SJCRH30 (cell line): Measurements from ENCODE around the gene ZFP36L1. TPM values are rescaled to one million over a fixed set of nuclear protein-coding genes. Genes with fewer than 3 reads are reported as not detected.
A peak's percentile ranks its signal among the peaks of the same experiment; 100 is the strongest.

Experiments used
- DNase-seq, 2 experiments: peaks; one replicate each; pipeline ENCODE4 v3.0.0-alpha.2; 2015 to 2020
- H3K27ac ChIP-seq: fragments of 250-450 bp; sonication (Bioruptor Pico); 2 replicates; pipeline ENCODE4 v1.5.1; 2020; ENCODE audit warnings: mild to moderate bottlenecking, moderate library complexity
- H3K27me3 ChIP-seq: fragments of 250-450 bp; sonication (Bioruptor Pico); 2 replicates; pipeline ENCODE4 v1.5.1; 2020; ENCODE audit warnings: mild to moderate bottlenecking, moderate library complexity
- H3K36me3 ChIP-seq: fragments of 250-450 bp; sonication (Bioruptor Pico); 2 replicates; pipeline ENCODE4 v1.5.1; 2020; ENCODE audit warnings: mild to moderate bottlenecking, moderate library complexity
- H3K4me1 ChIP-seq: fragments of 250-450 bp; sonication (Bioruptor Pico); 2 replicates; pipeline ENCODE4 v1.5.1; 2020; ENCODE audit warnings: mild to moderate bottlenecking, moderate library complexity
- H3K4me3 ChIP-seq: fragments of 250-450 bp; sonication (Bioruptor Pico); 2 replicates; pipeline ENCODE4 v1.5.1; 2020; ENCODE audit warnings: mild to moderate bottlenecking, moderate library complexity
- H3K9me3 ChIP-seq: fragments of 250-450 bp; sonication (Bioruptor Pico); replicated peaks from 2 replicates; pipeline ENCODE4 v1.5.1; 2020; ENCODE audit warnings: mild to moderate bottlenecking, moderate library complexity
- total RNA-seq: library from RNA; depleted of rRNA; stranded (reverse); fragments of >200 nt; shearing (Covaris generic); gene quantifications from 2 replicates; pipeline ENCODE4 v1.2.3, GENCODE V29; 2014

The ZFP36L1 gene
- total RNA-seq, 1 experiment from 2014 or later, result 70.3 TPM

DNA sequence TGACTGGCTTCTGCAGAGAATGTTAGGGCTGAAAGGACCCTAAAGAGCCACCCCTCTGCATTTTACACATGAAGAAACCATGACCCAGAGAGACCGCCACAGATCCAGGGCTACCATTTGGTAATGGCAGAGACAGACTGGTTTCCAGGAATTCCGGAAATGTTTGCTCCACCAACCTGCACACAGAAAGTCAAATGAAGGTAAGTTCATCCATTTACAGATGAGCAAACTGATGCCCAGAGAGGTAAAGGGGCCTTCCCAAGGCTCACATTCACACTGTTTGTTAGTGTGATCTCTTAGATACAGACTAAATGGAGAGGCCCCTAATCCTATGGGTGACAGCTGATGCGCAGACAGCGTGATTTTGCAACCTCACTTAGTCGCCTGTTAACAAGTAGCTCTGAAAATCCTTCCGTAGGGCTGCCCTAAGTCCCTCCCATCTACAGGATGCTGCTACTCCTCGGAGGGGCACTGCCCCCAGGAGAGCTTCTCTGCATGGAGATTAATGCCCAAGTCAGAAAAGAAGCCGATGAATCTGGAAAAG is 33.8 kb downstream of the ZFP36L1 start:
- Histone ChIP-seq H3K4me1 (peaks cover 60% of the 10 kb centered on the region), H3K27me3 (no peaks in the 10 kb centered on the region), H3K27ac (peak overlapping the region; percentile 90), H3K36me3 (no peaks in the 10 kb centered on the region), H3K4me3 (no peak overlapping the region), H3K9me3 (no peaks in the 10 kb centered on the region)
- DNase-seq, result peak; percentile 57 to 70

- H3K27me3 ChIP-seq, result no peaks in the 10 kb centered on the region
- no peak for DNase-seq
- peaks cover 58% of the 10 kb centered on the region for H3K4me1 ChIP-seq
Observed at GRCh38 chr14:68758301-68758700, 34.6 kb downstream of the ZFP36L1 start.

DNA sequence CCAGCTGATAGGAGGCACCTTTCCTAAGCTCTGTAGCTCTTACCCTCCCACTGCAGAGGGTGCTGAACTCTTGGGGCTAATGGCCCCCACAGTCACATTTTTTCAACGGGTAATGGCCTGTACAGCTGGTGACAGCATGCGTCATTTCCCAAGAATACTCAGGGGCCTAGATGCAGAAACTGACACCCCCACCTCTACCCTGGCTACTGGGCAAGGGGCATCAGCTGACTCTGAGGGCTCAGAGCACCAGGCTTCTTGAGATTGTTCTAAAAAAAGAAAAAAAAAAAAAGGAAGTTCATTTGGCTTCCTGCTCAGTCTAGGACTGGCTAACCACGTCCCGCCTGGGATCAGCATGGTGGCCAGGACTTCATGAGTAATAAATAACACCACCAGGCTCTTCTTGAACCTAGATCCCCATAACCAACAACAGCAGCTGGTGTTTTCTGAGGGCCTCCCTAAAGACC is 35.2 kb downstream of the ZFP36L1 start:
- Histone ChIP-seq H3K4me1 (peaks cover 52% of the 10 kb centered on the region), H3K27me3 (no peaks in the 10 kb centered on the region), H3K27ac (peak overlapping the region; percentile 90), H3K4me3 (no peak overlapping the region), H3K36me3 (no peaks in the 10 kb centered on the region), H3K9me3 (no peaks in the 10 kb centered on the region)
- peak; percentile 94 to 97 for DNase-seq

More at GRCh38 chr14:68758301-68758700, 34.6 kb downstream of the ZFP36L1 start:
- Histone ChIP-seq H3K4me3 (no peak overlapping the region), H3K9me3 (no peaks in the 10 kb centered on the region), H3K27ac (peak overlapping the region; percentile 90), H3K36me3 (no peaks in the 10 kb centered on the region)

GRCh38 chr14:68756734-68757133 is 36.1 kb downstream of the ZFP36L1 start:
- H3K36me3 ChIP-seq, result no peaks in the 10 kb centered on the region
- no peaks in the 10 kb centered on the region for H3K9me3 ChIP-seq
- peak overlapping the region; percentile 90 for H3K27ac ChIP-seq
- H3K4me1 ChIP-seq, result peaks cover 48% of the 10 kb centered on the region
- no peaks in the 10 kb centered on the region for H3K27me3 ChIP-seq
- no peak for DNase-seq
- H3K4me3 ChIP-seq, result no peak overlapping the region

DNA sequence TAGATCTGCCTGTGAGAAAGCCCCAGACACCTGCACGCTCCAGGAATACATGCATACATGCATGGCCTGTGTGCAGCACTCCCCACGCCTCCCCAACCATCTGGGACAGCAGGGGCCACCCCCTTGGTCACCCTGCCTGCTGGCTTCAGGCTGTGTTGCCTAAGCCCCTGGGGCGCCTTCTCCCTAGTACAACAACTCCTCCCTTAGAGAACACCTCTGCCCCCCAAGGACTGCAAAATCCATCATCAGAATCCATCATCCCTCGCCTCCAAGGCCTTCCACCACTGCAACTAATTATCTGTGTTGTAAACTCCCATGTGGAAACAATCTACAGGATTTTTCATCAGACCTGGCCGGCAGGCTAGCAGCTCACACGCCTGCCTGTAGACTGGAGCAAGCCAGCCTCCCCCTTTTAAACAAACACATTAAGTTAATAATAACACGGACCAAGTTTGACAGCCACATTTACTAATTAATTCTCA is 36.8 kb downstream of the ZFP36L1 start:
- DNase-seq, result no peak
- H3K4me3 ChIP-seq, result no peak overlapping the region
- no peaks in the 10 kb centered on the region for H3K9me3 ChIP-seq
- H3K36me3 ChIP-seq, result no peaks in the 10 kb centered on the region
- no peak overlapping the region for H3K27ac ChIP-seq
- H3K4me1 ChIP-seq, result peaks cover 48% of the 10 kb centered on the region
- no peaks in the 10 kb centered on the region for H3K27me3 ChIP-seq

DNA sequence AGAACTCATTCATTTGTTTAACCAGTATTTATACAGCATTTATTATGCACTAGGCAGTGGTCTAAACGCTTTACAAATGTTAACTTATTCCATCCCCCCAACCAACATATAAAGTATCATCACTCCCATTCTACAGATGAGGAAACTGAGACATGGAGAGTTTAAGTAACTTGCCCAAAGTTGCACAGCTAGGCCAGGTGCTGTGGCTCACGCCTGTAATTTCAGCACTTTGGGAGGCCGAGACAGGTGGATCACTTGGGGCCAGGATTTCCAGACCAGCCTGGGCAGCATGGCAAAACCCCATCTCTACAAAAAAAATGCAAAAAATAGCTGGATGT is 37.9 kb downstream of the ZFP36L1 start:
- no peak overlapping the region for H3K4me3 ChIP-seq
- H3K36me3 ChIP-seq, result no peaks in the 10 kb centered on the region
- DNase-seq, result no peak
- no peaks in the 10 kb centered on the region for H3K27me3 ChIP-seq
- no peak overlapping the region for H3K27ac ChIP-seq
- peaks cover 37% of the 10 kb centered on the region for H3K4me1 ChIP-seq
- no peaks in the 10 kb centered on the region for H3K9me3 ChIP-seq

GRCh38 chr14:68753690-68754089 is 39.2 kb downstream of the ZFP36L1 start:
- Histone ChIP-seq H3K4me1 (peaks cover 24% of the 10 kb centered on the region), H3K36me3 (no peaks in the 10 kb centered on the region), H3K9me3 (no peaks in the 10 kb centered on the region), H3K27ac (no peak overlapping the region), H3K4me3 (no peak overlapping the region), H3K27me3 (no peaks in the 10 kb centered on the region)
- DNase-seq, result no peak

DNA sequence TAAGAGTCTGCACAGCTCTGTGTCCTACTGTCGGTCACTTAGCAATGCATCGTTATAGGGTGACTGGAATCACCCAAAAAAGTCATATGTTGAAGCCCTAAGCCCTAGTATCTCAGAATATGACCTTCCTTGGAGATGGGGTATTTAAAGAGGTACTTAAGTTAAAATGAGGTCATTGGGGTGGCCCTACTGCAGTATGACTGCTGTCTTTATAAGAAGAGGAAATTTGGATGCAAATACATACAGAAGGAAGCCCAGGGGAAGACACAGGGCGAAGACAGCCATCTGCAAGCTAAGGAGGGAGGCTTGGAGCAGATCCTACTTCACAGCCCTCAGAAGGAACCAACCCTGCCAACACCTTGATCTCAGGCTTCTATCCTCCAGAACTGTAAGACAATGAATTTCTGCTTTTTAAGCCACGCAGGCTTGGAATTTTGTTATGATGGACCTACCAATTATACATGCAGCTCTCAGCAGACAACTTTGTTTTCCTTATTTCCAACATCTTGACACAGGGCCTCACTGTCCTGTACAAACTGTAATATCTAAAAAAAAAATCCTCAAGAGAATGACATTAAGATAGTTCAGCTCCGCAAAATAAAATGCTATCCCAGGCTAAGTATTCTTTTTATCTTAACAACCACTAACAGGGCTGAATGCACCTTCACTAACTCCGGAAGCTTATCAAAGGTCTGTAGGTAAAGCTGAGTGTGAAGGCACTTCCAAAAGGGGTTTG is 40.4 kb downstream of the ZFP36L1 start:
- no peaks in the 10 kb centered on the region for H3K9me3 ChIP-seq
- no peaks in the 10 kb centered on the region for H3K27me3 ChIP-seq
- no peak for DNase-seq
- H3K4me1 ChIP-seq, result peaks cover 15% of the 10 kb centered on the region
- H3K4me3 ChIP-seq, result no peak overlapping the region
- H3K27ac ChIP-seq, result no peak overlapping the region
- no peaks in the 10 kb centered on the region for H3K36me3 ChIP-seq

DNA sequence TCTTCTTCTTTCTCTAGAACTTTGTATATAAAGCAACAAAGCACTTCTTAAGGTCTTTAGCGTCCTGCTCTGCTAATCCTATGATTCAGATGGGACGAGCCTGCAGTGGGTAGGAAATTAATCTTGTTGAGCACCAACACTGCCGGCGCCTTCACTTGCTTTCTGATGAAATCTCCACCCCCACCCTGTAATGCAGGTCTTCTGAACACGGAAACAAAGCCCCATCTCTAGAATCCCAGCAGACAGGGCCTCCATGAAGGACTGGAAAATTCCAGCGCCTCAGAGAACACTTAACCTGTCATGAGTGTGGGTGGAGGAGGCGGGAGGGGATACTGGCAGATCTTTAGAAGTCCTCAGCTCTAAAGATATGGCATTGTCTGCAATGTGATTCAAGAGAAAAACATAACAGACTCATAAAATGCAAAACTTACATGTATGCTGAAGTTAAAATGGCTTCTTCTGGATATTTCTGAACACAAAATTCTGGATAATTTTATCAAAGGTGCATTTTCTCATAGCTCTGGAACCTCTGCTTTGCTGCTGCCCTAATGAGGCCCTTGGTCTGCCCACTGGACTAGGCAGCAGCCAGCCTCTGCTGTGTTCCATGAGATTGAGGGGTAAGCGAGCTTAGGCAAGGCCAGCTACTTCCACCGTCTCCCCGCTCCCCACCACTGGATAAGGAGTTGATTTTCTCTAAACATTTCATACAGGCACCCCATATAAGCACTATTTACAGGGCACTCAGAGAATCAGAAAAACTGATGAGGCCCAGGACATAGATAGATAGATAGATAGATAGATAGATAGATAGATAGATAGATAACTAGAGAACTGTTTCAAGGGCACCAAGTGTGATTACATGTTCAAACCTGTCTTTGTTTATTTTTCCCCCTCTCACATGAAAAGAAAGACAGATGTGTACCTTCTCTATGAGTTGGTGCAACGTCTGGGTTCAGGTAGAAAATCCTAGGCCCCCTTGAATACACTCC is 43.1 kb downstream of the ZFP36L1 start:
- Histone ChIP-seq H3K36me3 (no peaks in the 10 kb centered on the region), H3K4me3 (no peak overlapping the region), H3K9me3 (no peaks in the 10 kb centered on the region), H3K27me3 (no peaks in the 10 kb centered on the region), H3K27ac (no peak overlapping the region), H3K4me1 (no peaks in the 10 kb centered on the region; the same call in none of the 2 replicates)
- DNase-seq, result no peak

GRCh38 chr14:68748691-68749090 is 44.2 kb downstream of the ZFP36L1 start:
- no peak for DNase-seq
- Histone ChIP-seq H3K36me3 (no peaks in the 10 kb centered on the region), H3K27ac (no peak overlapping the region), H3K9me3 (no peaks in the 10 kb centered on the region), H3K27me3 (no peaks in the 10 kb centered on the region), H3K4me1 (no peaks in the 10 kb centered on the region; the same call in none of the 2 replicates), H3K4me3 (no peak overlapping the region)

DNA sequence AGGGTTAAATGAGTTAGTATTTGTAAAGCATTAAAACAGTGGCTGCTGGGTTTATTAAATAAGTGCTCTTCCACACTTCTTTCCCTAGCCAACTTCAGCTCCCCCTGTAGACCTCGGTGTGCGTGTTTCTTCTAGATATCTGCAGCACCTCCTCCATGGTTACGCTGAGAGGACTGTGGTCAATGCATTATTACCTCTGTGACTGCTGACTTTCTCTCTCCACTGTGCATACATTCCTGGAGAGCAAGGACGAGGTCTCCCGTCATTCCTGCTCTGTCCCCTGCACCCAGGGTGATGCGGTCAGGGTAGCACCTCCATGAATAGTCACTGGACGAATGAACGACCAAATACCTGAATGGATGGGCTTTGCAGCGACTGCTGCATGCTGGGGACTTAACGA is 44.6 kb downstream of the ZFP36L1 start:
- H3K27ac ChIP-seq, result no peak overlapping the region

DNA sequence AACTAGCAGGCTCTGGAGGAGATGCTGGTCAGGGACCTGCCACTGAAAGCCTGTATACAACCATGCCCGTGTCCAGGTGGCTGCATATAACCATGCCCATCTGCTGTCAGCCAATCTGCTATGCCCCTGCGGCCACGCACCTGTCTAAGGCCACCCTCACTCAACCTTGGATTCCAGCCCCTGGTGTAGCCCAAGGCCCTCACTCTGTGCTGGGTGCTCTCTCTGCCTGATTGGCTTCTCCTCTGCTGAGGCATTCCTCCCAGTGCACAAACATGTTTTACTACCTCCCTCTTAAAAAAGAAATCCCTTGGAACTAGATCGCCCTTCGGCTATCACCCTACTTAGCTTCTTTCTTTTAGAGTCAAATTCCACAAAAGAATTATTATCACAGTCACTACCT is 45.5 kb downstream of the ZFP36L1 start:
- Histone ChIP-seq H3K27ac (no peak overlapping the region), H3K36me3 (no peaks in the 10 kb centered on the region), H3K27me3 (no peaks in the 10 kb centered on the region), H3K4me1 (no peaks in the 10 kb centered on the region; the same call in none of the 2 replicates), H3K4me3 (no peak overlapping the region), H3K9me3 (no peaks in the 10 kb centered on the region)
- DNase-seq, result no peak

More for the DNA sequence above, 44.6 kb downstream of the ZFP36L1 start:
- DNase-seq, result no peak
- H3K36me3 ChIP-seq, result no peaks in the 10 kb centered on the region
- no peak overlapping the region for H3K4me3 ChIP-seq
- no peaks in the 10 kb centered on the region for H3K27me3 ChIP-seq
- no peaks in the 10 kb centered on the region for H3K9me3 ChIP-seq
- H3K4me1 ChIP-seq, result no peaks in the 10 kb centered on the region; the same call in none of the 2 replicates

DNA sequence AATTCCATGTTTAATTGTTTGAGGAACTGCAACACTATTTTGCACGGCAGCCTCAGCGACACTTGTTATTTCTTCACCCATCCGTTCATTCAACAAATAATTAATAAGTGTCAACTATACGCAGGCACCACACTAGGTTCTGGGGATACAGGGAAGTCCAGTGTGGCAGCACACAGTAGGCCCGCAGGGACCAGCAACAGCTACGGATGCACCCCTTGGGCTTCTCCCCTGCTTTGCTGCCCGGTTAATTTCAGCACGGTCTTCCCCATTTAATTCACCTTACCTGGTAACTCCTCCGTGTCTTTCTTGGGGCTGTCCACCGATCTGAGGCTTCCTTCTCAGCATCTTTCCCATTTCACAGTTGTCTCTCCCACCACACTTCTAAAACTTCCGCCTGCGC is 48.3 kb downstream of the ZFP36L1 start:
- H3K4me3 ChIP-seq, result no peak overlapping the region
- no peaks in the 10 kb centered on the region for H3K27me3 ChIP-seq
- H3K36me3 ChIP-seq, result no peaks in the 10 kb centered on the region
- no peak overlapping the region for H3K27ac ChIP-seq
- no peaks in the 10 kb centered on the region for H3K9me3 ChIP-seq
- DNase-seq, result no peak
- H3K4me1 ChIP-seq, result no peaks in the 10 kb centered on the region; the same call in none of the 2 replicates

DNA sequence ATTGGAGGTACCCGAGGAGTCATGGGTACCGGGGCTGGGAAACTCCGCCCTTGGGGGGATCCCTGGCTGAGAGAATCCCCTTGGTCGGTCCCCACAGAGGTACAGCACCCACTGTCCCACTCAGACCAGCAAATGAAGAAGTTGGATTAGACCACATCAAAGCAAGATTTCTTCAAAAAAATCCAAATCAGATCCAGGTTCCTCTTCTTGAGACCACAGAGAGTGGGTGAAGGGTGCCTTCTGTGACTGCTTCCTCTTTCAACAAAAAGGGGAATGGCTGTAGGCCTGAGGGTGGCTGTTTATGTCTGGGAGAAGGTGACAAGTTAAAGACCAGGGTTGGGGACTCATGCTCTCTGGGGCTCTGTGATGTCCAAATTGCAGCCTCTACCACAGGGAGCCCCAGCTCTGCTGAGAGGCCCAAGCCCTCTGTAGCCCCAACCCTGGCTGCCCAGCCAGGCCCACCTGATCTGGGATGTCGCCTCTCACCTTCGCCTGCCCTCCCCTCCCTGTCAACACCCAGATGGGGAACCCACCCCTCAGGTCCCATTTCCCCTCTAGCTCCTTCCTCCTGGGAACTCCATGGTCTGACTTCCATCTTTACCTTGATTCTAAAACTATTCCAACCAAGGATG is 50.9 kb downstream of the ZFP36L1 start:
- peaks cover 5% of the 10 kb centered on the region for H3K4me1 ChIP-seq
- no peaks in the 10 kb centered on the region for H3K36me3 ChIP-seq
- DNase-seq, result no peak
- no peak overlapping the region for H3K4me3 ChIP-seq
- no peaks in the 10 kb centered on the region for H3K27me3 ChIP-seq
- H3K27ac ChIP-seq, result no peak overlapping the region
- H3K9me3 ChIP-seq, result no peaks in the 10 kb centered on the region
